ENCODE measurements around the gene PACS2. TPM values are rescaled to one million over a fixed set of nuclear protein-coding genes. Genes with fewer than 3 reads are reported as not detected.

Gene PACS2
- total and polyA plus RNA-seq, 4 donors: 69.2 to 177 (median 123) TPM

DNA sequence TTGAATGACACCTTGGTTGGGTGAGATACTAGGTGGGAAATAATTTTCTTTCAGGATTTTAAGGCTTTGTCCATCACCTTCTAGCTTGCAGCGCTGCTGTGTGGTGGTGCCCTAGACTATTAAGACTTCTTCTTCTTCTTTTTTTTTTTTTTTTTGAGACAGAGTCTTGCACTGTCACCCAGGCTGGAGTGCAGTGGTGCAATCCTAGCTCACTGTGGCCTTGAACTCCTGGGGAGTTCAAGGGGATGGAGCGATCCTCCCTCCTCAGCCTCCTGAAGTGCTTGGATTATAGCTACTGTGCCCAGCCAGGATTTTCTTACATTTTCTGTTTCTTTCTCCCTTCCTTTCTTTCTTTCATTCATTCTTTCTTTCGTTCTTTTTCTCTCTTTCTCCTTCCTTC is 94.8 kb downstream of the PACS2 start:
- Histone ChIP-seq H3K9me3 (ENCODE audit: control insufficient read depth, insufficient read depth, low read length) (no peaks in the 10 kb centered on the region), H3K27me3 (ENCODE audit: control insufficient read depth, insufficient read depth, low read length) (peaks cover 12% of the 10 kb centered on the region), H3K36me3 (ENCODE audit: control insufficient read depth, insufficient read depth, low read length) (peaks cover 2% of the 10 kb centered on the region), H3K4me3 (ENCODE audit: low read depth, low read length) (no peak overlapping the region), H3K4me1 (ENCODE audit: control insufficient read depth, insufficient read depth, low read length) (peaks cover 40% of the 10 kb centered on the region), H3K27ac (ENCODE audit: low read depth, low read length) (no peak overlapping the region)
- no peak for DNase-seq (ENCODE audit: low read depth in 4 of 6, low spot score in 6 of 6)
- whole genome bisulfite sequencing (ENCODE audit: insufficient coverage): 85% methylated on average over 2 of the region's 3 CpGs

GRCh38 chr14:105410642-105411016 is 96.1 kb downstream of the PACS2 start:
- Histone ChIP-seq H3K27me3 (ENCODE audit: control insufficient read depth, insufficient read depth, low read length) (peaks cover 12% of the 10 kb centered on the region), H3K9me3 (ENCODE audit: control insufficient read depth, insufficient read depth, low read length) (no peaks in the 10 kb centered on the region), H3K4me3 (ENCODE audit: low read depth, low read length) (no peak overlapping the region), H3K27ac (ENCODE audit: low read depth, low read length) (no peak overlapping the region), H3K36me3 (ENCODE audit: control insufficient read depth, insufficient read depth, low read length) (peaks cover 2% of the 10 kb centered on the region), H3K4me1 (ENCODE audit: control insufficient read depth, insufficient read depth, low read length) (peaks cover 50% of the 10 kb centered on the region)
- DNase-seq (ENCODE audit: low read depth in 4 of 6, low spot score in 6 of 6): no peak
- 40% methylated on average over 1 of the region's 5 CpGs for WGBS (ENCODE audit: insufficient coverage)

- WGBS (ENCODE audit: insufficient coverage): 8% methylated on average over 70 of the region's 86 CpGs
- no peak overlapping the region for H3K27ac ChIP-seq (ENCODE audit: low read depth, low read length)
- peaks cover 2% of the 10 kb centered on the region for H3K36me3 ChIP-seq (ENCODE audit: control insufficient read depth, insufficient read depth, low read length)
- peaks cover 53% of the 10 kb centered on the region for H3K4me1 ChIP-seq (ENCODE audit: control insufficient read depth, insufficient read depth, low read length)
- no peak overlapping the region for H3K4me3 ChIP-seq (ENCODE audit: low read depth, low read length)
- no peaks in the 10 kb centered on the region for H3K9me3 ChIP-seq (ENCODE audit: control insufficient read depth, insufficient read depth, low read length)
- H3K27me3 ChIP-seq (ENCODE audit: control insufficient read depth, insufficient read depth, low read length): peaks cover 12% of the 10 kb centered on the region
- peak in 2 of 6 donors; percentile 34 to 54 for DNase-seq (ENCODE audit: low read depth in 4 of 6, low spot score in 6 of 6)
Observed at GRCh38 chr14:105411017-105411941, 96.7 kb downstream of the PACS2 start.

DNA sequence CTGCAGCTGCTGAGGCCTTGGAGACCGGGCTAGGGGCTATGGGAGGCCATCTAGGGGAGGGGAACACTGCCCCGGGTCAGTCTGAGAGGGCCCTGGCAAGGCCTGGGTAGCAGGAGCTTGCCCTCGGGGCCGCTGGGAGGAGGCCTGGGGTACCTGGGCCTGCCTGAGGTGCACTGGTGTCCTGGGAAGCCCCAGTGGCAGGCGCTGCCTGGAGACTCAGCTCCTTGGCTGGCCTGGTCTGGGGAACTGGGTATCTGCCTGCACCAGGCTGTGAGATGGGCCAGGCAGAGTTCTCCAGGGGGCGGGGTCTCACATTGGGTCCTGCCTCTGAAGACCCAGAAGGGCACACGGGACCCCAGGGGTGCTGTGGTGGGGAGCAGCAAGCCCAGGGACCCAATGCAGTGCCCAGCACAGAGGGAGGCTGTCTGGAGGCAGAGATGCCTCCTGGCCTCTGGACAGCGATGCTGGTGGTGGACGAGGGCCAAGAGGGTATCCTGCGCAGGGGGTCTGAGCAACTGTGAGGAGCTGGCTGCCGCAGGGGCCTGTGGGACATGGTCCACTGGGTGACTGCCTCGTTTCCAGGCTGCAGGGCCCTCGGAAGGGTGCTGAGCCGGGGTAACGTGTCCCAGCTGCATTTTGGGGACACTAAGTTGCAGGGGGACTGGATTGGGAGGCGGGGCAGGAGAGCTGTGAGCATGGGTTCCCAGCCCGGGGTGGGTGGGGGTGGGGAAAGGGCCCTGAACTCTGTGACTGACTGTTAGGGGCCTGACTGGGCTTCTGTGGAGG is 97.6 kb downstream of the PACS2 start:
- no peak for DNase-seq (ENCODE audit: low read depth in 4 of 6, low spot score in 6 of 6)
- Histone ChIP-seq H3K27me3 (ENCODE audit: control insufficient read depth, insufficient read depth, low read length) (peaks cover 12% of the 10 kb centered on the region), H3K36me3 (ENCODE audit: control insufficient read depth, insufficient read depth, low read length) (peaks cover 2% of the 10 kb centered on the region), H3K9me3 (ENCODE audit: control insufficient read depth, insufficient read depth, low read length) (no peaks in the 10 kb centered on the region), H3K4me3 (ENCODE audit: low read depth, low read length) (no peak overlapping the region), H3K4me1 (ENCODE audit: control insufficient read depth, insufficient read depth, low read length) (peaks cover 53% of the 10 kb centered on the region), H3K27ac (ENCODE audit: low read depth, low read length) (no peak overlapping the region)
- 68% methylated on average over 17 of the region's 17 CpGs for WGBS (ENCODE audit: insufficient coverage)

DNA sequence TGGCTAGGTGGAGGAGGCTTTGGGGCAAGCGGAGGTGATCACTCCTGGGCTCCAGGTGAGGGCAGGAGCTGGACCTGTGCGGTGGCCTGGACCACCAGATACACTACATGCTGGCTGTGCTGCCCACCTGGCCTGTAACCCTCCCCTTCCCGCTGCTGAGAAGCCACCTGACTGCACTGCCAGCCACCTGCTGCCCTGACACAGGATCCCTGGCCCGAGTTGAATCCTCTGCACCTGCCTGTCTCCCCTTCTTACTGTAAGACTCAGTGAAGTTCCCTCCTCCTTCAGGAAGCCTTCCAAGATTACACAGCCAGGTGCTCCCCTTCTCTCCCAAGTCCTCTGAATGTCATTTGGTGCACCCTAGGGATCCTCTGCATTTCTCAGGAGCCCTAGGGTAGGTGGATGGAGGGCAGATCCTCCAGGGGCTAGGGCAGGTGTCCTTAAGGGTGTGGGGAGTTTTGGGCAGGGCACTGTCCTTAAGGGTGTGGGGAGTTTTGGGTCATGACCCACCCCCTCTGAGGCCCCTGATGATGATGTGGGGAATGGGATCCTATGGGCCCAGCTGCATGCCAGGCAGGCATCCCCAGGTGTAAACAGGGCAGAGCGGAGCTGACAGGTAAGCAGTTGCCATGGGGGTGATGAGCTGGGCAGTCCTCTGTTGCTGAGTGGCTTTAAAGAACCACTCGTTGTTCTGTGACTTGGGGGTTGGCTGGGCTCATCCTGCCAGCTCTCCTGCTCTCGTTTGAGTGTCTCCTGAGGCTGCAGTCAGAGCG is 98.4 kb downstream of the PACS2 start:
- peaks cover 12% of the 10 kb centered on the region for H3K27me3 ChIP-seq (ENCODE audit: control insufficient read depth, insufficient read depth, low read length)
- H3K27ac ChIP-seq (ENCODE audit: low read depth, low read length): no peak overlapping the region
- H3K9me3 ChIP-seq (ENCODE audit: control insufficient read depth, insufficient read depth, low read length): no peaks in the 10 kb centered on the region
- DNase-seq (ENCODE audit: low read depth in 4 of 6, low spot score in 6 of 6): no peak
- no peak overlapping the region for H3K4me3 ChIP-seq (ENCODE audit: low read depth, low read length)
- 63% methylated on average over 6 of the region's 8 CpGs for WGBS (ENCODE audit: insufficient coverage)
- H3K36me3 ChIP-seq (ENCODE audit: control insufficient read depth, insufficient read depth, low read length): peaks cover 5% of the 10 kb centered on the region
- peaks cover 56% of the 10 kb centered on the region for H3K4me1 ChIP-seq (ENCODE audit: control insufficient read depth, insufficient read depth, low read length)

- no peaks in the 10 kb centered on the region for H3K9me3 ChIP-seq (ENCODE audit: control insufficient read depth, insufficient read depth, low read length)
- DNase-seq (ENCODE audit: low read depth in 4 of 6, low spot score in 6 of 6): peak in 1 of 6 donors; percentile 70
- peaks cover 9% of the 10 kb centered on the region for H3K36me3 ChIP-seq (ENCODE audit: control insufficient read depth, insufficient read depth, low read length)
- H3K4me1 ChIP-seq (ENCODE audit: control insufficient read depth, insufficient read depth, low read length): peaks cover 60% of the 10 kb centered on the region
- WGBS (ENCODE audit: insufficient coverage): 48% methylated on average over 2 of the region's 2 CpGs
- peaks cover 12% of the 10 kb centered on the region for H3K27me3 ChIP-seq (ENCODE audit: control insufficient read depth, insufficient read depth, low read length)
- H3K4me3 ChIP-seq (ENCODE audit: low read depth, low read length): no peak overlapping the region
- H3K27ac ChIP-seq (ENCODE audit: low read depth, low read length): no peak overlapping the region
Observed at GRCh38 chr14:105413544-105413886, 99.0 kb downstream of the PACS2 start.

DNA sequence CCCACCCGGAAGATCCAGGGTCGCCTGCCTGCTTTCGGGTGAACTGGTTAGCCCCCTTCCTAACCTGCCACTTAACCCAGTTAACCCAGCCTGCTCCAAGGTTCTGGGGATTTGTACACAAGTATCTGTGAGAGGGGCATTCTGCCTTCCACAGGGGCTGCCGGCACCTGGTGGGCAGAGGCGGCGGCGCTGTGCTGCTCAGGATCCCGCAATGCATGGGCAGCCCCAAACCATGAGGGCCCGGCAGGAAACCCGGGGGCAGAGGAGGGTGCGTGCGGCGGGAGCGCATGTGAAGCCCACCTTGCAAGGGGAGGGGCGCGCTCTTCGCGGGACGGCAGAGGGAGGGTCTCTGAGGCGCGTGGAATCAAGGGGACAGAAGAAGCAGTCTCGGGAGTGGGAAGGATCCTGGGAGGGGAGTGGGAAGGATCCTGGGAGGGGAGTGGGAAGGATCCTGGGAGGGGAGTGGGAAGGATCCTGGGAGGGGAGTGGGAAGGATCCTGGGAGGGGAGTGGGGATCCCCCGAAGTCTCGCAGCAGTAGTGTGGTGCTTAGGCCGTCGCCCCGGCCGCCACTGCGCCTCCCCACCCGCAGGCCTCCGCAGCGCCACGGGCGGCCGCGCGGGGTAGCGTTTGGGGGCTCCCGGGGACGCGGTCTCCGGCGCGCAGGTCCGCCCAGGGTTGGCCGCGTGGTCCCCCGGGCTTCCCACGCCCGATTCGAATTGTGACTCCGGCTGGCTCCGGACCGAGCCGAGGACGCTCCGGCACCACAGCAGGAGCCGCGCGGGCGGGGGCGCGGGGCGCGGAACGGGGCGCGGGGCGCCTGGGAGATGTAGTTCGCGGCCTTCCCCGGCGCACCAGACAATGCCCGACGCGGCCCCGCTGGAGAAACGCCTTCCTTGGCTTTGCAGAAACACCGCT is 100.2 kb downstream of the PACS2 start:
- Histone ChIP-seq H3K36me3 (ENCODE audit: control insufficient read depth, insufficient read depth, low read length) (peaks cover 9% of the 10 kb centered on the region), H3K4me1 (ENCODE audit: control insufficient read depth, insufficient read depth, low read length) (peaks cover 64% of the 10 kb centered on the region), H3K27me3 (ENCODE audit: control insufficient read depth, insufficient read depth, low read length) (peaks cover 12% of the 10 kb centered on the region), H3K9me3 (ENCODE audit: control insufficient read depth, insufficient read depth, low read length) (no peaks in the 10 kb centered on the region), H3K4me3 (ENCODE audit: low read depth, low read length) (peak overlapping the region; percentile 33), H3K27ac (ENCODE audit: low read depth, low read length) (peak overlapping the region; percentile 33)
- DNase-seq (ENCODE audit: low read depth in 4 of 6, low spot score in 6 of 6): peak in 5 of 6 donors; percentile 58 to 95 (median 75)
- under 1% methylated on average over 70 of the region's 79 CpGs for WGBS (ENCODE audit: insufficient coverage)

DNA sequence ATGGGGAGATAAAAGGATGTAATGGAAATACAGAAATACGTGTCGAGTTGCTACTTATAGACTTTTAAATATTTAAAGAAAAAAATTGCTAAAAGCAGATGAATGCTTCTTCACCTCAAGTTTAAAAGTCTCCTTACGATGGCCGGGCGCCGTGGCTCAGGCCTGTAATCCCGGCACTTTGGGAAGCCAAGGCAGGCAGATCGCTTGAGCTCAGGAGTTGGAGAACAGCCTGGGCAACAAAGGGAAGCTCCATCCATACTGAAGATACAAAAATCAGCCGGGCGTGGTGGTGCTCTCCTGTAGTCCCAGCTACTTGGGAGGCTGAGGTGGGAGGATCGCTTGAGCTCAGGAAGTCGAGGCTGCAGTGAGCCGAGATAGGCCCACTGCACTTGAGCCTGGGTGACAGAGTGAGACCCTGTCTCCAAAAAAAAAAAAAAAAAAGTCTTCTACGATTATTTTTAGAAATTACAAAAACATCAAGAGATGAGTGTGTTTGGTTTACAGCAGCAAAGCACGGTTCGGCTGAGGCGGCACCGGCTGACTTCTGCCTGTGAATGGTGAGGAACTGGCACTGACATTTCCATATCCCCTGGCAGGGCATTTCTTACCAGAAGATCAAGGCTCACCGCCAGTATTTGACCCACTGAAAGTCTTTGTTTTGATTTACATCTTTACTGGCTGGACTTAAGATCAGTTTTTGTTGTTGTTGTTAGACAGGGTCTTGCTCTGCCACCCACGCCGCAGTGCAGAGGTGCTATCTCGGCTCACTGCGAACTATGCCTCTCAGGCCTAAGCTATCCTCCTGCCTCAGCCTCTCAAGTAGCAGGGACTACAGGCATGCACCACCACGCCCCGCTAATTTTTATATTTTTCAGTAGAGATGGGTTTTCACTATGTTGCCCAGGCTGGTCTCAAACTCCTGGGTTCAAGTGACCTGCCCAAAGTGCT is 101.2 kb downstream of the PACS2 start:
- Histone ChIP-seq H3K27ac (ENCODE audit: low read depth, low read length) (peak overlapping the region; percentile 33), H3K4me3 (ENCODE audit: low read depth, low read length) (peak overlapping the region; percentile 33)
- WGBS (ENCODE audit: insufficient coverage): 100% methylated on average over 5 of the region's 25 CpGs

More for the DNA sequence above, 101.2 kb downstream of the PACS2 start:
- DNase-seq (ENCODE audit: low read depth in 4 of 6, low spot score in 6 of 6): no peak
- H3K4me1 ChIP-seq (ENCODE audit: control insufficient read depth, insufficient read depth, low read length): peaks cover 66% of the 10 kb centered on the region
- H3K36me3 ChIP-seq (ENCODE audit: control insufficient read depth, insufficient read depth, low read length): peaks cover 11% of the 10 kb centered on the region
- H3K9me3 ChIP-seq (ENCODE audit: control insufficient read depth, insufficient read depth, low read length): no peaks in the 10 kb centered on the region
- peaks cover 9% of the 10 kb centered on the region for H3K27me3 ChIP-seq (ENCODE audit: control insufficient read depth, insufficient read depth, low read length)
